ENCODE data around the gene DYRK1A.

Gene DYRK1A

GRCh38 chr21:37427221-37427620, 60.6 kb downstream of the DYRK1A start:
- H3K9ac ChIP-seq (ENCODE audit: low read depth in 1 of 2, low read length in 2 of 2): no peak overlapping the region
- no peaks in the 10 kb centered on the region for H3K27me3 ChIP-seq (ENCODE audit: control insufficient read depth in 2 of 2, insufficient read depth in 2 of 2, low read length in 2 of 2)
- H3K4me3 ChIP-seq (ENCODE audit: low read length in 2 of 2): no peak overlapping the region
- no peaks in the 10 kb centered on the region for H3K9me3 ChIP-seq (ENCODE audit: control insufficient read depth in 2 of 2, low read length in 2 of 2)
- peaks cover 3 to 6% of the 10 kb centered on the region in 2 donors for H3K4me1 ChIP-seq (ENCODE audit: control insufficient read depth in 2 of 2, insufficient read depth in 2 of 2, low read length in 2 of 2)
- H3K27ac ChIP-seq (ENCODE audit: low read depth in 2 of 2, low read length in 2 of 2): no peak overlapping the region
- H3K36me3 ChIP-seq (ENCODE audit: control insufficient read depth in 2 of 2, insufficient read depth in 2 of 2, low read length in 2 of 2): peaks cover 10% of the 10 kb centered on the region in 2 donors

DNA sequence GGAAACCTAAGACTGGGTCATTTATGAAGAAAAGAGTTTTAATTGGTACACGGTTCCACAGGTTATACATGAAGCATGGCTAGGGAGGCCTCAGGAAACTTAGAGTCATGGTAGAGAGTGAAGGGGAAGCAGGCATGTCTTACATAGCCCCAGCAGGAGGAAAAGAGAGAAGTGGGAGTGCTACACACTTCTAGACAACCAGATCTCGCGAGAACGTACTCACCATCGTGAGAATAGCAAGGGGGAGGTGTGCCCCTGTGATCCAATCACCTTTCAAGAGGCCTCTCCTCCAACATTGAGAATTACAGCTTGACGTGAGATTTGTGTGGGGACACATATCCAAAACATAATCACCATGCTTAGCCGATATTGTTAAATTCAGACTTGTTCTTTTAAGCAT, 62.8 kb downstream of the DYRK1A start:
- Histone ChIP-seq H3K4me1 (ENCODE audit: control insufficient read depth in 2 of 2, insufficient read depth in 2 of 2, low read length in 2 of 2) (peaks cover 3 to 4% of the 10 kb centered on the region in 2 donors), H3K27me3 (ENCODE audit: control insufficient read depth in 2 of 2, insufficient read depth in 2 of 2, low read length in 2 of 2) (no peaks in the 10 kb centered on the region), H3K9ac (ENCODE audit: low read depth in 1 of 2, low read length in 2 of 2) (no peak overlapping the region), H3K36me3 (ENCODE audit: control insufficient read depth in 2 of 2, insufficient read depth in 2 of 2, low read length in 2 of 2) (peaks cover 3 to 10% of the 10 kb centered on the region in 2 donors), H3K27ac (ENCODE audit: low read depth in 2 of 2, low read length in 2 of 2) (no peak overlapping the region), H3K4me3 (ENCODE audit: low read length in 2 of 2) (no peak overlapping the region), H3K9me3 (ENCODE audit: control insufficient read depth in 2 of 2, low read length in 2 of 2) (no peaks in the 10 kb centered on the region)

GRCh38 chr21:37430184-37430821, 63.7 kb downstream of the DYRK1A start:
- Histone ChIP-seq H3K36me3 (ENCODE audit: control insufficient read depth in 2 of 2, insufficient read depth in 2 of 2, low read length in 2 of 2) (peaks cover 3 to 10% of the 10 kb centered on the region in 2 donors), H3K27me3 (ENCODE audit: control insufficient read depth in 2 of 2, insufficient read depth in 2 of 2, low read length in 2 of 2) (no peaks in the 10 kb centered on the region), H3K9me3 (ENCODE audit: control insufficient read depth in 2 of 2, low read length in 2 of 2) (no peaks in the 10 kb centered on the region), H3K4me3 (ENCODE audit: low read length in 2 of 2) (no peak overlapping the region), H3K27ac (ENCODE audit: low read depth in 2 of 2, low read length in 2 of 2) (no peak overlapping the region), H3K9ac (ENCODE audit: low read depth in 1 of 2, low read length in 2 of 2) (no peak overlapping the region), H3K4me1 (ENCODE audit: control insufficient read depth in 2 of 2, insufficient read depth in 2 of 2, low read length in 2 of 2) (peaks cover 0 to 3% of the 10 kb centered on the region in 2 donors)

DNA sequence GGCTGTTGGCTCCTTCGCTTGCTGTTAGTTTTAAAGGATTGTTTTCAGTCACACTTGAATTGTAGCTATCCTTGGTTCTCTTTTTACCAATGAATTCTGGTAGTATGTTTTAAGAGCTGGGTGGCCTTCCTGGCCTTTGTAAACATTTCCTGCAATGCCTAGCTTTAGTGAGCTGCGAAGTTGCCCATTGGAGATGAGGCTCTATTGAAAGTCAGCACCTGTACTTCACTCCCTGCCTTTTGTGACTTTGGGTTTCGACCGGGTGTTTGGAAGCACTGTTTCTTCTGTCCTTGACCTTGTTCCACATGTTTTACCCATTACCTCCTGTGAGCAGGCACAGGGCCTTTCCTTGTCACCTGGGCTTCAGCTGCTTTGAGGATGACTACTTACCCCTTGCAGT, 64.7 kb downstream of the DYRK1A start:
- Histone ChIP-seq H3K4me3 (ENCODE audit: low read length in 2 of 2) (no peak overlapping the region), H3K9ac (ENCODE audit: low read depth in 1 of 2, low read length in 2 of 2) (no peak overlapping the region), H3K27ac (ENCODE audit: low read depth in 2 of 2, low read length in 2 of 2) (no peak overlapping the region), H3K36me3 (ENCODE audit: control insufficient read depth in 2 of 2, insufficient read depth in 2 of 2, low read length in 2 of 2) (peaks cover 3 to 10% of the 10 kb centered on the region in 2 donors), H3K27me3 (ENCODE audit: control insufficient read depth in 2 of 2, insufficient read depth in 2 of 2, low read length in 2 of 2) (no peaks in the 10 kb centered on the region), H3K9me3 (ENCODE audit: control insufficient read depth in 2 of 2, low read length in 2 of 2) (no peaks in the 10 kb centered on the region), H3K4me1 (ENCODE audit: control insufficient read depth in 2 of 2, insufficient read depth in 2 of 2, low read length in 2 of 2) (peaks cover 0 to 3% of the 10 kb centered on the region in 2 donors)

GRCh38 chr21:37432710-37433455, 66.3 kb downstream of the DYRK1A start:
- Histone ChIP-seq H3K4me1 (ENCODE audit: control insufficient read depth in 2 of 2, insufficient read depth in 2 of 2, low read length in 2 of 2) (peaks cover 0 to 3% of the 10 kb centered on the region in 2 donors), H3K27ac (ENCODE audit: low read depth in 2 of 2, low read length in 2 of 2) (no peak overlapping the region), H3K9me3 (ENCODE audit: control insufficient read depth in 2 of 2, low read length in 2 of 2) (no peaks in the 10 kb centered on the region), H3K27me3 (ENCODE audit: control insufficient read depth in 2 of 2, insufficient read depth in 2 of 2, low read length in 2 of 2) (no peaks in the 10 kb centered on the region), H3K4me3 (ENCODE audit: low read length in 2 of 2) (no peak overlapping the region), H3K9ac (ENCODE audit: low read depth in 1 of 2, low read length in 2 of 2) (no peak overlapping the region), H3K36me3 (ENCODE audit: control insufficient read depth in 2 of 2, insufficient read depth in 2 of 2, low read length in 2 of 2) (peaks cover 3 to 10% of the 10 kb centered on the region in 2 donors)

DNA sequence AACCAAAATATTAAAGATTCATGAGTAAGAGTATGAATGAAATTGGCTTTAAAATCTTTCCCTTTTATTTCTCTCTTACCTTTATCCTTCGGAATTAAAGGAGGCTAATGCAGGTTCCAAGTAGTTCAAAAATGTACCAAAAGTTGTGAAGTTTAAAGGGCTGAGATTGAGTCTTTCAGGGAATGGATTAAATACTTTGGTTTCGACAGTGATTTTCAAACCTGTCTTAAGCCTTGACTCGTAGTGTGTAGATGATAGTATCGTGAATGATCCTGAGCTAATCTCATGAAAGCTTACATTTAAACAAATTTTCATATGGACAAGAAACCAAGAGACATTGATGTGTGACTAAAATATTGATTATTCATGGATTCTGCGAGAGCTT, 66.9 kb downstream of the DYRK1A start:
- Histone ChIP-seq H3K27me3 (ENCODE audit: control insufficient read depth in 2 of 2, insufficient read depth in 2 of 2, low read length in 2 of 2) (no peaks in the 10 kb centered on the region), H3K4me1 (ENCODE audit: control insufficient read depth in 2 of 2, insufficient read depth in 2 of 2, low read length in 2 of 2) (peaks cover 0 to 3% of the 10 kb centered on the region in 2 donors), H3K4me3 (ENCODE audit: low read length in 2 of 2) (no peak overlapping the region), H3K9ac (ENCODE audit: low read depth in 1 of 2, low read length in 2 of 2) (no peak overlapping the region), H3K36me3 (ENCODE audit: control insufficient read depth in 2 of 2, insufficient read depth in 2 of 2, low read length in 2 of 2) (peaks cover 3 to 10% of the 10 kb centered on the region in 2 donors), H3K27ac (ENCODE audit: low read depth in 2 of 2, low read length in 2 of 2) (no peak overlapping the region), H3K9me3 (ENCODE audit: control insufficient read depth in 2 of 2, low read length in 2 of 2) (no peaks in the 10 kb centered on the region)

GRCh38 chr21:37435120-37435519, 68.5 kb downstream of the DYRK1A start:
- Histone ChIP-seq H3K27ac (ENCODE audit: low read depth in 2 of 2, low read length in 2 of 2) (no peak overlapping the region), H3K36me3 (ENCODE audit: control insufficient read depth in 2 of 2, insufficient read depth in 2 of 2, low read length in 2 of 2) (peaks cover 3 to 8% of the 10 kb centered on the region in 2 donors), H3K9me3 (ENCODE audit: control insufficient read depth in 2 of 2, low read length in 2 of 2) (no peaks in the 10 kb centered on the region), H3K4me3 (ENCODE audit: low read length in 2 of 2) (no peak overlapping the region), H3K27me3 (ENCODE audit: control insufficient read depth in 2 of 2, insufficient read depth in 2 of 2, low read length in 2 of 2) (no peaks in the 10 kb centered on the region), H3K4me1 (ENCODE audit: control insufficient read depth in 2 of 2, insufficient read depth in 2 of 2, low read length in 2 of 2) (peaks cover 0 to 3% of the 10 kb centered on the region in 2 donors), H3K9ac (ENCODE audit: low read depth in 1 of 2, low read length in 2 of 2) (no peak overlapping the region)

DNA sequence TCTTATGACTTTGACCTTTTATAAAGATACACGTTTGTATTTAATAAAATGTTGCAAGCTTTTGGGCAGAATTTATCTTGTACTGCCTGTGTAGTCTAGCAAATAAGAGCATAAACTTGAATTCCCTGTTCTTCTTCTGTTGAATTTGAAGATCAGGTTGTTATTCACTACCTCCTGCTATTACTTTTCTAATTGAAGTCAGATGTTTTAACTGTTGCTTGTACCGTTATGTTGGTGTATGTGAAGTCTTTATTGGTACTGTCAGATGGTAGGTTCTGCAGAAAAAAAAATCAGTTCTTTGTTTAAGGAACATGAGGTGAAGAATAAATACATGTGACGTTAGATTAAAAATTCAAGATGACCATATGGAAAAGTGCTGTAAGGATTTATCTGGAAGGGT, 69.1 kb downstream of the DYRK1A start:
- Histone ChIP-seq H3K9me3 (ENCODE audit: control insufficient read depth in 2 of 2, low read length in 2 of 2) (no peaks in the 10 kb centered on the region), H3K36me3 (ENCODE audit: control insufficient read depth in 2 of 2, insufficient read depth in 2 of 2, low read length in 2 of 2) (peaks cover under 1 to 2% of the 10 kb centered on the region in 2 donors), H3K27me3 (ENCODE audit: control insufficient read depth in 2 of 2, insufficient read depth in 2 of 2, low read length in 2 of 2) (no peaks in the 10 kb centered on the region), H3K27ac (ENCODE audit: low read depth in 2 of 2, low read length in 2 of 2) (no peak overlapping the region), H3K4me1 (ENCODE audit: control insufficient read depth in 2 of 2, insufficient read depth in 2 of 2, low read length in 2 of 2) (peaks cover 0 to under 1% of the 10 kb centered on the region in 2 donors), H3K4me3 (ENCODE audit: low read length in 2 of 2) (no peak overlapping the region), H3K9ac (ENCODE audit: low read depth in 1 of 2, low read length in 2 of 2) (no peak overlapping the region)

- Histone ChIP-seq H3K9ac (ENCODE audit: low read depth in 1 of 2, low read length in 2 of 2) (no peak overlapping the region), H3K36me3 (ENCODE audit: control insufficient read depth in 2 of 2, insufficient read depth in 2 of 2, low read length in 2 of 2) (no peaks in the 10 kb centered on the region), H3K27me3 (ENCODE audit: control insufficient read depth in 2 of 2, insufficient read depth in 2 of 2, low read length in 2 of 2) (no peaks in the 10 kb centered on the region), H3K9me3 (ENCODE audit: control insufficient read depth in 2 of 2, low read length in 2 of 2) (no peaks in the 10 kb centered on the region), H3K27ac (ENCODE audit: low read depth in 2 of 2, low read length in 2 of 2) (no peak overlapping the region), H3K4me1 (ENCODE audit: control insufficient read depth in 2 of 2, insufficient read depth in 2 of 2, low read length in 2 of 2) (no peaks in the 10 kb centered on the region), H3K4me3 (ENCODE audit: low read length in 2 of 2) (no peak overlapping the region)
Measured at GRCh38 chr21:37436174-37436573, 69.6 kb downstream of the DYRK1A start.

- Histone ChIP-seq H3K36me3 (ENCODE audit: control insufficient read depth in 2 of 2, insufficient read depth in 2 of 2, low read length in 2 of 2) (no peaks in the 10 kb centered on the region), H3K27ac (ENCODE audit: low read depth in 2 of 2, low read length in 2 of 2) (no peak overlapping the region), H3K9ac (ENCODE audit: low read depth in 1 of 2, low read length in 2 of 2) (no peak overlapping the region), H3K4me1 (ENCODE audit: control insufficient read depth in 2 of 2, insufficient read depth in 2 of 2, low read length in 2 of 2) (no peaks in the 10 kb centered on the region), H3K9me3 (ENCODE audit: control insufficient read depth in 2 of 2, low read length in 2 of 2) (no peaks in the 10 kb centered on the region), H3K4me3 (ENCODE audit: low read length in 2 of 2) (no peak overlapping the region), H3K27me3 (ENCODE audit: control insufficient read depth in 2 of 2, insufficient read depth in 2 of 2, low read length in 2 of 2) (no peaks in the 10 kb centered on the region)
Measured at GRCh38 chr21:37437376-37438080, 71.0 kb downstream of the DYRK1A start.
